Thyroid gland (tissue), 4 donors: Measurements from ENCODE around the gene ITGA1.

Experiments used
- CTCF ChIP-seq, 6 experiments: fragments of 200-600 bp in 3 of 6; fragments of 450-650 bp in 3 of 6; sonication (generic) in 3 of 6; IDR thresholded peaks; one replicate each; pipeline ENCODE4 v1.5.1; 2016 to 2019; ENCODE audit warnings: antibody characterized with exemption in 6 of 6, mild to moderate bottlenecking in 2 of 6, inconsistent platforms in 1 of 6, moderate library complexity in 1 of 6
- POLR2A ChIP-seq, 2 donors: fragments of 450-650 bp; IDR thresholded peaks; one replicate each; pipeline ENCODE4 v1.6.1; 2017; ENCODE audit warnings: antibody characterized with exemption in 2 of 2, mild to moderate bottlenecking in 2 of 2, moderate library complexity in 1 of 2

GRCh38 chr5:52887066-52887465 lies 99.3 kb downstream of the ITGA1 start:
- TF ChIP-seq POLR2A (IDR thresholded peaks at IDR 0.05), result no peak
- no peak for TF ChIP-seq CTCF (IDR thresholded peaks at IDR 0.05)
